Stimulated activated CD4-positive, alpha-beta T cell treated with anti-CD3 and anti-CD28 coated beads, Interleukin-12 subunit alpha, Interleukin-12 subunit beta, amount 100 ng/mL, for 48 hours (primary cell): Measurements from ENCODE around the gene IFITM5.
"Not testable (repeated sequence)": the region's sequence is repeated elsewhere in the genome, so short reads cannot be mapped to it uniquely, and the experiment has no call there.

ENCODE experiments used
- DNase-seq, 3 donors: peaks; one replicate each; pipeline ENCODE4 v3.0.0-alpha.2; 2020; ENCODE audit warnings: low read depth in 2 of 3, low spot score in 1 of 3

IFITM5 gene

DNA sequence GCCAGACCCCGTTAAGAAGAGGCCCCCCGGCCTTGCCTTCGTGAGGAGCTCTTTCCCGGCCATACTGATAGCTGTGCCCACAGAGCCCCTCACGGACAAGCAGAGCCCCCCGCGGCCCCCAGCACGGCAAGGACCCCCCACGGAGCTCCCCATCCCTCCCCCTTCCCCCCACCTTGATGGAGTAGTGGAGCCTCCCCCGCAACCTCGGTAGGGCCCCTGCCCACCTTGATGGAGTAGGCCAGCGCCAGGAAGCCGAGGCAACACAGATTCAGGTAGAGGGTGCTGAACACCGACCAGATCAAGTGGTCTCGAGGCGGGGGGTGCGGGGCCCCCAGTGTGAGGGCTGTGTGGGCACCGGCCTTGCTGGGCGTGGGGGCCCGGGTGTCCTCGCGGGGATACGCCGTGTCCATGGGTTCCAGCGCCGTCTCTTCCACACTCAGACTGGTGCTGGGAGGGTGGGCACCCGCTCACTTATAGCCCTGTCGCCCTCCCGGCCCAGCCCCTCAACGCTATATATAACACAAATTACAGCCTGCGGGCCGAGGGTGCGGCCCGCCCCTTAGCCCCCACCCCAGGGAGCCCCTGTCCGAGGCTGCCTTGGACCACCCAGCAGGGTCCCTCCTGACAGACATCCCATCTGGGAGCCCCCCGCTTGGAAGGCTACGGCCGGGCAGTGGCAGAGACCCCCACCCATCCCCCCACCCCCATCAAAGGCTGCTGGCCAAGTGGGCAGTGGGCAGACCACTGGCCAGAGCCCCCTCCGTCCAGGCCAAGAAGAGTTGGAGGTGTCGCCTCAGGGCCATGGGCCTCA lies at the start of gene IFITM5:
Gene IFITM5 (minus strand): TSS at position 446 of the 811 bp plus-strand sequence. CDS start 36 bp downstream, at position 410.
- no peak for DNase-seq

- no peak for DNase-seq
Measured at GRCh38 chr11:346529-346928, 47.2 kb upstream of the IFITM5 start.

GRCh38 chr11:344836-345578 lies 45.7 kb upstream of the IFITM5 start:
- DNase-seq: no peak

GRCh38 chr11:342328-342727 lies 43.0 kb upstream of the IFITM5 start:
- DNase-seq: no peak

- no peak for DNase-seq
Measured at GRCh38 chr11:340539-341512, 41.5 kb upstream of the IFITM5 start.

GRCh38 chr11:339963-340362 lies 40.6 kb upstream of the IFITM5 start:
- no peak for DNase-seq

GRCh38 chr11:337711-338110 lies 38.4 kb upstream of the IFITM5 start:
- DNase-seq: no peak

- no peak for DNase-seq
Measured at GRCh38 chr11:336659-337198, 37.4 kb upstream of the IFITM5 start.

DNA sequence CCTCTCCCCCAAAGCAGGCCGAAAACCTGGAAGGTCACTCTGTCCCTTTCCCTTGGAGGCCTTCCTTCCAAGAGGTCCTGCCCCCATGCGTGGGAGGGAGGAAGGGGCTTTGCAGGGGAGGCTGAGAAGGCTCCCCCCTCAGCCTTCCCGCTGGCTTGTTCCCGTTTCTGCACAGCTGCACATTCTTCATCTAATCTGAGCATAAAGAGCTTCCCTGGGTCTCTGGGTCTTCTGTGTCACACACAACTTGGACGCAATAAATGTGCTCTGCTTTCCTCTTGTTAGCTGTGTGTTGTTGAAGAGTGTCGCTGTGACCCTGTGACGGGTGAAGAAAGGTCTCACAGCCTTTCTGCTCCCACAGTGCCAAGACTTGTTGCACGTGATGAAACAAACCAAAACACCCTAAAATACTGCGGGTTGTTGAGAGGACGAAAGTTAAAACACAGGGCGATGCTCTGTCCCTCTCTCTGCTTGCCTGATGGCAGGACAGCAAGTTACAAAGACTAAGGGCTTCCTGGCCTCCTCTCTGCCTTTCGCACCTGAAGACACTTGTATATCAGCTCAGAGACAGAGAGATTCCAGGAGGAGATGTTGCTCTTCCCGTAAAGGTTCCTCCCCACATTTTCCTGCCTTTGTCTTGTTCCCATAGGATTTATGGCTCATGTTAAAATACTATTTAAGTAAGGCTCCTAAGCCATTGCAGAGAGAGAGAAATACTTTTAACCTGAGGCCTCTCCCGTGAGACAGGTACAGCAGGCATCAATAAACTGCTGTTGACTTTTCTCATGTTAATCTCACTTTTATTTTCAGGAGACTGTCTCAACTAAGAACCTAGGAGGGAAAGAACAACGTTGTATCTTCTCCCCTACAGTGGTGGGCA lies 36.7 kb upstream of the IFITM5 start:
- DNase-seq: no peak

- DNase-seq: no peak
Measured at GRCh38 chr11:334264-334994, 35.1 kb upstream of the IFITM5 start.

DNA sequence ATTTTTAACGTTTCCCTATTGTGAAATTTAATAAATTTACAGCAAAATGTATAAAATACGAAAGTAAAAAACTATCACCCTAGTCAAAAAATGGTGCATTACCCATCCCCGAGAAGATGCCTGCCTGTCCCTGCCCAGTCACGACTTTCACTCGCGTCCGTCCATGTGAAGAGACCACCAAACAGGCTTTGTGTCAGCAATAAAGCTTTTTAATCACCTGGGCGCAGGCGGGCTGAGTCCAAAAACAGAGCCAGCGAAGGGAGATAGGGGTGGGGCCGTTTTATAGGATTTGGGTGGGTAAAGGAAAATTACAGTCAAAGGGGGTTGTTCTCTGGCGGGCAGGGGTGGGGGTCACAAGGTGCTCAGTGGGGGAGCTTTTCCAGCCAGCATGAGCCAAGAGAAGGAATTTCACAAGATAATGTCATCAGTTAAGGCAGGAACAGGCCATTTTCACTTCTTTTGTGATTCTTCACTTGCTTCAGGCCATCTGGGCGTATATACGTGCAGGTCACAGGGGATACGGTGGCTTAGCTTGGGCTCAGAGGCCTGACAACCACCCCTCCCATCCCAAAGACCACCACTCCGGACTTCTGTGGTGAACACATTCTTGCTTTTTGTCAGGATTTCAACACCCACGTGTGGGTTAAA lies 34.4 kb upstream of the IFITM5 start:
- not testable (repeated sequence) for DNase-seq

DNA sequence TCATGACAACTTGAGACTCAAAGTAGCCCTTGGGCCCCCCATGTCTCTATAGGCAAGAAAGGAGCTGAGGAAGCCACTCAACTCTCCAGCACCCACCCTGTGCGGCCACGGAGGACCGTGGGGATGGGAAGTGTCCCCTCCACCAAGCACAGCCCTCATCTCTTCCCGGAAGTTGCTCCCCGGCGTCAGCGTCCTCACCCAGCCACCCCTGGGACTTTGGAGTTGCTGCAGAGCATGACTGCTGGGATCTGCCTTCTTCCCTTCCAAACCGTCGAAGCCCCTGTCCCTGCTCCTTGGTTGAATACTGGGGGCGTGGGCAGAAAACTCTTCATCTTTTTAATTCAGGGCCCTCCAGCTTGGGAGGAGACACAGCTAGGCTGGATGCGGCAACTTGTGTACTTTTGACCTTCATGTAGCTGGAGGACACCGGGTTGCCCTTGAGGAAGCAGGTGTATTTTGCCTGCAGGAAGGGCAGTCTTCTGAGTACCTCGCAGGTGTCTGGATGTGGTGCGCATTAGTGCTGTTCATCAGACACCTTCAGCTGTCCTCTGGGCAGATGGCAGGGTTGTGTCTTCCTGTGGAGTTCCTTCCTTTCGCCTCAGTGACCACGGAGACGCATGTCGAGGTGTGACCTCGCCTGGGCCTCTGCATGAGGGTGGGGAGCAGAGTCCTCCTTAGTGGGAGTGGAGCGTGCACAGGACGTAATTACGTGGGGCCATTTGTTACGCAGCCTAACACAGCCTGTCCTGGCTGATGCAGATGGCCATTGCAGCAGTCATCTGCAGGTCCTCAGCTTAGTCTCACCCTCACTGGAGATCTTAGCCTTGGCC lies 33.5 kb upstream of the IFITM5 start:
- no peak for DNase-seq

GRCh38 chr11:331358-332060 lies 32.2 kb upstream of the IFITM5 start:
- no peak for DNase-seq

DNA sequence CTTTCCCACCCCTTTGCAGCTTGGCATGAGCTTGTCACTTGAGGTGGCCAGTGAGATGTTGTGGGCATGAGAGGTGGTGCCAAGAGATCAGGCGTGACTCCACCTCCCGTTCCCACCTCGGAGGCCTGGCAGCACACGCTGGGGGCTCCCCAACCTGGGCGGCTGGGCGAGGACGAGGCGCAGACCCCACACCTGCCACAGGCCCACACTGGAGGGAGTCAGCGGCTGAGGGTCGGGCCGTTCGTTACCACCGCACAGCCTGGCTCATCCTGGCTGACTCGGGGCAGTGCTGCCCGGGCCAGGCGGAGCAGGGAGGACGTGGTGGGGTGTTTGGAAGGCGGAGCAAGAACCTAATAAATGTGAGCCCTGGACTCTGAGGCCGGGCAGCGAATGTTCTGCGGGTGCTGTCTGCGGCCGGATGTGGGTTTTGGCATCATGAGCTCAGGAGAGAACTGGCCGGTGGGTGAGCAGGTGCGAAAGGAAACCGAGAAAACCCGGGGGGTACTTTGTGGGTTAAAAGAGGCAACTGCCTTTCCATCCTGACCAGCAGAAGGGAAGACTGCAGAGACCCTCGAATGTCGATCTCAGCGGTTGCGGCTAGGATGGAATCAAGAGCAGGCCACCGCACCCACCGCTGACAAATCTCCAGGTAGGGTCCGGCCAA lies 31.5 kb upstream of the IFITM5 start:
- DNase-seq: no peak

- no peak for DNase-seq
Measured at GRCh38 chr11:330307-330693, 31.0 kb upstream of the IFITM5 start.

DNA sequence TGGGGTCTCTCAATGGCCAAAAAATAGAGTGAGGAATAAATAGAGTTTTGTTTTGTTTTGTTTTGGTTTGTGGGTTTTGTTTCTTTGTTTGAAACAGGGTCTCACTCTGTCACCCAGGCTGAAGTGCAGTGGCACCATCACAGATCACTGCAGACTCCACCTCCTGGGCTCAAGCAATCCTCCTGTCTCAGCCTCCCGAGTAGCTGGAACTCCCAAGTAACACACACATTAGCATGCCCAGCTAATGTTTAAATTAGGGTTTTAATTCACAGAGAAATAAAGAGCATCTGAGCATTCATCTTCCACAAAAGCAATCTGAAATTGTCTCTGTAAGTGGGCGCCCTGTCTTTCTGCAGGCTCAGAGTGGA lies 30.5 kb upstream of the IFITM5 start:
- no peak for DNase-seq
